Psoas muscle (tissue), 8 donors: Measurements from ENCODE around the gene PIH1D1. TPM values are rescaled to one million over a fixed set of nuclear protein-coding genes. Genes with fewer than 3 reads are reported as not detected.

Experiments
- ATAC-seq, 4 donors: fragments of 200-7000 bp; cut with Tn5 transposase; one replicate each; pipeline ENCODE4 v1.9.1; 2020; ENCODE audit warnings: moderate library complexity in 3 of 4, mild to moderate bottlenecking in 2 of 4
- DNase-seq, 2 donors: peaks; one replicate each; pipeline ENCODE4 v3.0.0-alpha.2; 2020
- H3K27ac ChIP-seq: fragments of 200-600 bp; one replicate; pipeline ENCODE4 v1.8.0; 2022
- H3K27me3 ChIP-seq, 3 donors: fragments of 200-600 bp in 1 of 3; one replicate each; pipeline versions ENCODE4 v1.6.1 to v1.8.0; 2013 to 2022; ENCODE audit warnings: low read length in 2 of 3, mild to moderate bottlenecking in 2 of 3, moderate library complexity in 1 of 3; ENCODE audit not compliant: insufficient read depth in 3 of 3
- H3K36me3 ChIP-seq, 2 donors: fragments of 200-600 bp in 1 of 2; one replicate each; pipeline versions ENCODE4 v1.6.1 to v1.8.0; 2013 to 2022; ENCODE audit warnings: low read depth in 1 of 2, mild to moderate bottlenecking in 1 of 2, moderate library complexity in 1 of 2; ENCODE audit not compliant: insufficient read depth in 1 of 2
- H3K4me1 ChIP-seq: fragments of 200-600 bp; one replicate; pipeline ENCODE4 v1.8.0; 2022
- H3K4me3 ChIP-seq: fragments of 200-600 bp; one replicate; pipeline ENCODE4 v1.8.0; 2022; ENCODE audit warnings: mild to moderate bottlenecking
- H3K9me3 ChIP-seq: fragments of 200-600 bp; one replicate; pipeline ENCODE4 v1.8.0; 2022
- WGBS, 3 donors: extraction: QIAGEN DNeasy Blood & Tissue Kit; methylation state at CpG; one replicate each; pipeline versions ENCODE4 v1.1.6 to v1.1.7; 2013; 5-methylcytosine and 5-hydroxymethylcytosine counted together
- intact Hi-C, 2 donors: fragments of 100-400 bp; cut with DNase I; formaldehyde crosslinking; loops; one replicate each; pipeline versions ENCODE4 v1.11.0 to v1.14.2; 2022
- polyA plus RNA-seq, 3 donors: library from polyadenylated mRNA; stranded (reverse); fragments of 200-250 nt; gene quantifications; one replicate each; pipeline ENCODE4 v1.2.3, GENCODE V29; 2013
- total RNA-seq, 4 donors: library from RNA; stranded (reverse); fragmentation: NEBNext Ultra II Directional in 2 of 4; extraction: Animal tissue kit (Norgen Biotek cat#: 25700) in 2 of 4; gene quantifications; one replicate each; pipeline versions ENCODE4 v1.2.1 to v1.2.4, GENCODE V29; 2021 to 2023
- TF ChIP-seq, protein P1 (sequence below): fragments of 200-600 bp; IDR thresholded peaks from one replicate; pipeline ENCODE4 v1.8.0; 2022; ENCODE audit warnings: antibody characterized with exemption
- donor health status: healthy with polysubstance abuse.
- donor health status: DM: no; HTN: no; CAD: no; lungs with moderate emphysema.
- donor health status: Bipolar disorder and iron deficiency.
- donor health status: healthy.
- donor health status: DM: yes; HTN: yes; CAD: no.
- donor health status: DM: no; HTN: no; CAD: no.
- donor health status: DM: no; HTN: no; CAD: no.
- donor health status: DM: yes; HTN: yes; CAD: no.

Gene PIH1D1
- total and polyA plus RNA-seq, 7 donors = 37.2 to 69.8 (median 46.4) TPM

DNA sequence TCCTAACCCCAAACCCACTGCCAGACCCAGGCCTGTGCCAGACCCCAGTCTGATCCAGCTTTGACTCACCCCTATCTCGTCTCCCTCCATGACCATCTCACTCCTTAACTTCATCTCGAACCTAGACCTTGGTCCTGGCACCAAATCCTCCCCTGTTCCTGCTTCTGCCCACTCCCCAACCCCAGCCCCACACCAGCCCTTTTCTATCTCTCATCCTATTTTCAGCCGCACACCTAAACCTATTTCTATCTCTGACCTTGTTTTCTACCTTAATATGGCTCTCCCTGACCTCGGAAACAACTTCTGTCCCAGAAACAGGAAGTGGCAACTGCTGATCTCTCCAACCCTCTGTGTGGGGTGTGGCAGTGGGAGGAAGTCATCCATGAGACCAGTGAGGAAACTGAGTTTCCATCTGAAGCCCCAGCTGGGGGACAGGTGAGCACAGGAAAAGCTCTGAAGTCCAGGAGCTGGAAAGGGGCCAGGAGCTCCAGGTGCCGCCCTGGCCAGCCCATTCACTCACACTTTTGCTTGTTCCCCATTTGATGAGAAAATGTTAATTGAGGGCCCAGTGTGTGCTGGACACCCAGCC lies 42.1 kb downstream of the PIH1D1 start:
- ATAC-seq = no peak
- WGBS, 3 donors = 69 to 75% (median 73%) methylated on average over 5 of the region's 5 CpGs
- Histone ChIP-seq H3K4me3 (no peak overlapping the region), H3K36me3 (no peaks in the 10 kb centered on the region), H3K27me3 (peaks cover 0 to 5% (median 4%) of the 10 kb centered on the region in 3 donors), H3K27ac (no peak overlapping the region), H3K9me3 (no peaks in the 10 kb centered on the region), H3K4me1 (no peaks in the 10 kb centered on the region)
- intact Hi-C loops = no loop called here
- DNase-seq = no peak
- TF ChIP-seq, protein P1, sequence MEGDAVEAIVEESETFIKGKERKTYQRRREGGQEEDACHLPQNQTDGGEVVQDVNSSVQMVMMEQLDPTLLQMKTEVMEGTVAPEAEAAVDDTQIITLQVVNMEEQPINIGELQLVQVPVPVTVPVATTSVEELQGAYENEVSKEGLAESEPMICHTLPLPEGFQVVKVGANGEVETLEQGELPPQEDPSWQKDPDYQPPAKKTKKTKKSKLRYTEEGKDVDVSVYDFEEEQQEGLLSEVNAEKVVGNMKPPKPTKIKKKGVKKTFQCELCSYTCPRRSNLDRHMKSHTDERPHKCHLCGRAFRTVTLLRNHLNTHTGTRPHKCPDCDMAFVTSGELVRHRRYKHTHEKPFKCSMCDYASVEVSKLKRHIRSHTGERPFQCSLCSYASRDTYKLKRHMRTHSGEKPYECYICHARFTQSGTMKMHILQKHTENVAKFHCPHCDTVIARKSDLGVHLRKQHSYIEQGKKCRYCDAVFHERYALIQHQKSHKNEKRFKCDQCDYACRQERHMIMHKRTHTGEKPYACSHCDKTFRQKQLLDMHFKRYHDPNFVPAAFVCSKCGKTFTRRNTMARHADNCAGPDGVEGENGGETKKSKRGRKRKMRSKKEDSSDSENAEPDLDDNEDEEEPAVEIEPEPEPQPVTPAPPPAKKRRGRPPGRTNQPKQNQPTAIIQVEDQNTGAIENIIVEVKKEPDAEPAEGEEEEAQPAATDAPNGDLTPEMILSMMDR = no peak

DNA sequence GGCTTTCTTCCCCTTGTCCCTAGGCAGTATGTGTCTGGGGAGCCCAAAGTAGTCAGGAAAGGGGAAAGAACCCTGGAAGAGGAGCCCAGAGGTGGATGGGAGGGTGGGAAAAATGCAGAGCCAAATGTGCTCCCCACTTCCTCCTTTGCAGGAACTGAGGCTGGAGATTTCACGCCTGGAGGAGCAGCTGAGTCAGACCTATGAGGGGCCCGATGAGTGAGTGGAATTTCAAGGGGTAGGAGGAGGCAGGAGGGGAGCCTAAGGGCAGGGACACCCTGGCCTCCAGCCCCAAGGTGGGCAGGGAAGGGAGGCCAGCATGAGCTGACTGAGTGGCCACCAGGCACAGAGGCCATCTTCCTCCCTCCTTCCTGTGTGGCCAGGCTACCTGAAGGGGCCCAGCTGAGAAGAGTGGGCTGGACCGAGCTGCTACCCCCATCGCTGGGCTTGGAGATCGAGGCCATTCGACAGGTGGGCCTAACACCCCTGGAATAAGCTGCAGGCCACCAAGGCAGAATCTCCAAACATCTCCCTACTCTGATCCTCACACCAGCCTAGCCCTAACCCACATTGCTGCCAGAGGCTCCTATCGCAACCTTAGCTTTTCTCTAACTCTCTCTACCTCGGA lies 42.7 kb downstream of the PIH1D1 start:
- Histone ChIP-seq H3K4me3 (no peak overlapping the region), H3K4me1 (no peaks in the 10 kb centered on the region), H3K27me3 (peaks cover 0 to 5% (median 4%) of the 10 kb centered on the region in 3 donors), H3K27ac (no peak overlapping the region), H3K36me3 (no peaks in the 10 kb centered on the region), H3K9me3 (no peaks in the 10 kb centered on the region)
- TF ChIP-seq, protein P1 = no peak
- DNase-seq (no peak), ATAC-seq (no peak)
- intact Hi-C loops = no loop called here
- 64 to 74% (median 65%) methylated on average over 5 to 8 of the region's 8 CpGs for WGBS, 3 donors

DNA sequence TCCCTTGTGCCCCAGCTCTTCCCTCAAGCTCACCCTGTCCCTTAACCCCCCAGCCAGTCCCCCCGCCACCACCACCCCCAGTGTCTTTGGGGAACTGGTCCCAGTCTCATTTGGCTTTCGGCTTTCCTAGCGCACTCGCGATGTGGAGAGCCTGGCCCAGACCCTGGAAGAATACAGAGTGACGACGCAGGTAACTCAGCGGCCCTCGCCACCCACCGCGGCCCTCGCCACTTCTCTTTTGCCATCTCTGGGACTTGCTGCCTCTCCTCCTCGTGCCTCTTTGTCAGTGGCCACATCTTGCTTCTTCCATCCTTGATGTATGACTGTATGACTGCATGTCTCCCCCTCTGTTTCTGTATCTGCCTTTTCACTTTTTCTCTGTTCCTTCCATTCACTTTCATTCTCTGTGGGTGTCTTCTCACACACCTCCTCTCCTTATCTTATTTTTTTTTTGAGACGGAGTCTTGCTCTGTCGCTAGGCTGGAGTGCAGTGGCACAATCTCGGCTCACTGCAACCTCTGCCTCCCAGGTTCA lies 44.1 kb downstream of the PIH1D1 start:
- intact Hi-C loops = no loop called here
- H3K4me1 ChIP-seq = no peaks in the 10 kb centered on the region
- no peaks in the 10 kb centered on the region for H3K36me3 ChIP-seq
- DNase-seq = no peak
- H3K4me3 ChIP-seq = no peak overlapping the region
- H3K27me3 ChIP-seq = peaks cover 0 to 5% (median 4%) of the 10 kb centered on the region in 3 donors
- no peaks in the 10 kb centered on the region for H3K9me3 ChIP-seq
- H3K27ac ChIP-seq = no peak overlapping the region
- TF ChIP-seq, protein P1 = no peak
- 86 to 90% (median 89%) methylated on average over 16 of the region's 16 CpGs for WGBS, 3 donors
- ATAC-seq = no peak

DNA sequence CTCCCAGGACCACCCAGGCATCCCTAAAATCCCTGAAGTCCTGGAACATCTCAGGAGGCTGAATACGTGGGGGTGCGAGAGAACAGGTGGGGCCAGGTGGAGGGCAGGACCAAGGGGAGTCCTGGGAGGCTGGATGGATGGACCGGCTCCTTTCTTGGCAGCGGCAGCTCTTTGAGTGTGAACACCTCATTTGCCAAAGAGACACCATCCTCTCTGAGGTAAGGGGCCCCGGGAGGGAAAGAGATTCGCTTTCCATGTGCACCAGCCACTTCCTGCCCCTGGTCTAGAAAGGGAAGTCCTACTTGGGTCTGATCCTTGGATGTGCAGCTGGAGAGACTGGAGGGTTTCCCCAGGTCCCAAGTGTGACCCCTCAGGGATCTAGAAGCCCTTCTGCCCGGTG lies 44.5 kb downstream of the PIH1D1 start:
- no peak overlapping the region for H3K4me3 ChIP-seq
- no peaks in the 10 kb centered on the region for H3K4me1 ChIP-seq
- ATAC-seq (no peak), DNase-seq (no peak)
- H3K36me3 ChIP-seq = no peaks in the 10 kb centered on the region
- peaks cover 0 to 5% (median 4%) of the 10 kb centered on the region in 3 donors for H3K27me3 ChIP-seq
- TF ChIP-seq, protein P1 = no peak
- H3K9me3 ChIP-seq = no peaks in the 10 kb centered on the region
- no peak overlapping the region for H3K27ac ChIP-seq
- WGBS, 3 donors = 66 to 68% (median 66%) methylated on average over 7 of the region's 7 CpGs
- intact Hi-C loops = no loop called here
